ENCODE data around the gene DUSP1.

- TF ChIP-seq JUNB (IDR thresholded peaks at IDR 0.05) (no peak), NFIC (IDR thresholded peaks at IDR 0.05; ENCODE audit: low read depth, low read length) (no peak), BCL11A (IDR thresholded peaks at IDR 0.05; ENCODE audit: low read depth, low read length) (no peak), MTA3 (IDR thresholded peaks at IDR 0.05; ENCODE audit: borderline replicate concordance, low read length) (no peak), E2F4 (IDR thresholded peaks at IDR 0.05; ENCODE audit: low read depth, low read length) (no peak), POLR2A (IDR thresholded peaks at IDR 0.05; ENCODE audit: low read depth, low read length) (no peak), TARDBP (IDR thresholded peaks at IDR 0.05; ENCODE audit: borderline replicate concordance) (no peak), SRF (IDR thresholded peaks at IDR 0.05; ENCODE audit: low read depth in 2 of 2, low read length in 2 of 2) (no peak)
- TF ChIP-seq, protein P1, sequence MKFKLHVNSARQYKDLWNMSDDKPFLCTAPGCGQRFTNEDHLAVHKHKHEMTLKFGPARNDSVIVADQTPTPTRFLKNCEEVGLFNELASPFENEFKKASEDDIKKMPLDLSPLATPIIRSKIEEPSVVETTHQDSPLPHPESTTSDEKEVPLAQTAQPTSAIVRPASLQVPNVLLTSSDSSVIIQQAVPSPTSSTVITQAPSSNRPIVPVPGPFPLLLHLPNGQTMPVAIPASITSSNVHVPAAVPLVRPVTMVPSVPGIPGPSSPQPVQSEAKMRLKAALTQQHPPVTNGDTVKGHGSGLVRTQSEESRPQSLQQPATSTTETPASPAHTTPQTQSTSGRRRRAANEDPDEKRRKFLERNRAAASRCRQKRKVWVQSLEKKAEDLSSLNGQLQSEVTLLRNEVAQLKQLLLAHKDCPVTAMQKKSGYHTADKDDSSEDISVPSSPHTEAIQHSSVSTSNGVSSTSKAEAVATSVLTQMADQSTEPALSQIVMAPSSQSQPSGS (IDR thresholded peaks at IDR 0.05; ENCODE audit: low read length): no peak
- TF ChIP-seq, protein P2, sequence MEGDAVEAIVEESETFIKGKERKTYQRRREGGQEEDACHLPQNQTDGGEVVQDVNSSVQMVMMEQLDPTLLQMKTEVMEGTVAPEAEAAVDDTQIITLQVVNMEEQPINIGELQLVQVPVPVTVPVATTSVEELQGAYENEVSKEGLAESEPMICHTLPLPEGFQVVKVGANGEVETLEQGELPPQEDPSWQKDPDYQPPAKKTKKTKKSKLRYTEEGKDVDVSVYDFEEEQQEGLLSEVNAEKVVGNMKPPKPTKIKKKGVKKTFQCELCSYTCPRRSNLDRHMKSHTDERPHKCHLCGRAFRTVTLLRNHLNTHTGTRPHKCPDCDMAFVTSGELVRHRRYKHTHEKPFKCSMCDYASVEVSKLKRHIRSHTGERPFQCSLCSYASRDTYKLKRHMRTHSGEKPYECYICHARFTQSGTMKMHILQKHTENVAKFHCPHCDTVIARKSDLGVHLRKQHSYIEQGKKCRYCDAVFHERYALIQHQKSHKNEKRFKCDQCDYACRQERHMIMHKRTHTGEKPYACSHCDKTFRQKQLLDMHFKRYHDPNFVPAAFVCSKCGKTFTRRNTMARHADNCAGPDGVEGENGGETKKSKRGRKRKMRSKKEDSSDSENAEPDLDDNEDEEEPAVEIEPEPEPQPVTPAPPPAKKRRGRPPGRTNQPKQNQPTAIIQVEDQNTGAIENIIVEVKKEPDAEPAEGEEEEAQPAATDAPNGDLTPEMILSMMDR (IDR thresholded peaks at IDR 0.05 in 2 of 3, conservative IDR thresholded peaks at IDR 0.05 in 1 of 3; ENCODE audit: control insufficient read depth in 2 of 3, extremely low read depth in 1 of 3, insufficient read depth in 1 of 3, low read depth in 3 of 3, low read length in 3 of 3): no peak
Observed at GRCh38 chr5:172746725-172747124, 24.3 kb downstream of the DUSP1 start.

All from GM12878 (cell line).